GM18507 (cell line): Measurements from ENCODE around the gene CLIP4.

Experiments used
- DNase-seq: peaks from one replicate; pipeline ENCODE4 v3.0.0; 2011; ENCODE audit warnings: low read depth; ENCODE audit not compliant: insufficient read length; ENCODE audit errors: extremely low spot score
- FAIRE-seq: peaks from 2 replicates; lab custom pipeline; 2011; peaks lifted over from hg19 to GRCh38; lab: Jason Lieb, UNC

Gene CLIP4

GRCh38 chr2:29175338-29175737 is 60.1 kb downstream of the CLIP4 start:
- no peak for DNase-seq
- no peak for FAIRE-seq

- FAIRE-seq (no peak), DNase-seq (no peak)
Measured at GRCh38 chr2:29182334-29182733, 67.1 kb downstream of the CLIP4 start.

GRCh38 chr2:29182920-29183319 is 67.7 kb downstream of the CLIP4 start:
- no peak for DNase-seq
- no peak for FAIRE-seq

GRCh38 chr2:29184531-29184930 is 69.3 kb downstream of the CLIP4 start:
- DNase-seq: no peak
- no peak for FAIRE-seq

GRCh38 chr2:29186817-29187216 is 71.6 kb downstream of the CLIP4 start:
- no peak for DNase-seq
- FAIRE-seq: no peak

- DNase-seq (no peak), FAIRE-seq (no peak)
Measured at GRCh38 chr2:29187926-29188325, 72.7 kb downstream of the CLIP4 start.

- DNase-seq (no peak), FAIRE-seq (peak; percentile 62)
Measured at GRCh38 chr2:29189052-29189451, 73.8 kb downstream of the CLIP4 start.

GRCh38 chr2:29191817-29192216 is 76.6 kb downstream of the CLIP4 start:
- DNase-seq (no peak), FAIRE-seq (no peak)

GRCh38 chr2:29192526-29192925 is 77.3 kb downstream of the CLIP4 start:
- no peak for FAIRE-seq

GRCh38 chr2:29193111-29193510 is 77.9 kb downstream of the CLIP4 start:
- FAIRE-seq (no peak), DNase-seq (no peak)

More at GRCh38 chr2:29192526-29192925, 77.3 kb downstream of the CLIP4 start:
- DNase-seq: no peak

GRCh38 chr2:29193681-29194080 is 78.5 kb downstream of the CLIP4 start:
- FAIRE-seq (no peak), DNase-seq (no peak)

GRCh38 chr2:29195796-29196195 is 80.6 kb downstream of the CLIP4 start:
- no peak for FAIRE-seq

GRCh38 chr2:29196792-29197788 is 81.9 kb downstream of the CLIP4 start:
- peak; percentile 69 for DNase-seq
- FAIRE-seq: peak; percentile 95

More at GRCh38 chr2:29195796-29196195, 80.6 kb downstream of the CLIP4 start:
- DNase-seq: no peak

- FAIRE-seq: no peak
- DNase-seq: no peak
Measured at GRCh38 chr2:29201979-29202378, 86.8 kb downstream of the CLIP4 start.

GRCh38 chr2:29202819-29203495 is 87.7 kb downstream of the CLIP4 start:
- no peak for FAIRE-seq
- DNase-seq: no peak

- FAIRE-seq (no peak), DNase-seq (no peak)
Measured at GRCh38 chr2:29206941-29207340, 91.7 kb downstream of the CLIP4 start.

- no peak for DNase-seq
- FAIRE-seq: peak; percentile 41
Measured at GRCh38 chr2:29207352-29208148, 92.3 kb downstream of the CLIP4 start.

GRCh38 chr2:29209551-29209950 is 94.3 kb downstream of the CLIP4 start:
- DNase-seq (no peak), FAIRE-seq (no peak)

- FAIRE-seq (peak; percentile 9), DNase-seq (no peak)
Measured at GRCh38 chr2:29212009-29212408, 96.8 kb downstream of the CLIP4 start.

- FAIRE-seq (no peak), DNase-seq (no peak)
Measured at GRCh38 chr2:29213888-29214291, 98.7 kb downstream of the CLIP4 start.
